IMR-90 (cell line): ENCODE results near the gene FSTL5. TPM values are rescaled to one million over a fixed set of nuclear protein-coding genes. Genes with fewer than 3 reads are reported as not detected.

Source experiments
- ATAC-seq: fragments of 200-7000 bp; cut with Tn5 transposase; 2 replicates; pipeline ENCODE4 v1.9.1; 2020; ENCODE audit warnings: low read depth, mild to moderate bottlenecking, moderate library complexity
- BruUV-seq: library from RNA; stranded (reverse); fragments of 400-500 nt; replicated peaks from 2 replicates; lab custom pipeline; 2021; lab: Mats Ljungman, UMichigan
- CTCF ChIA-PET: fragments of 300-600 bp; formaldehyde crosslinking; extraction: SDS; loops from one replicate; lab custom pipeline; 2021; ENCODE audit warnings: antibody characterized with exemption; lab: Yijun Ruan, JAX
- POLR2A ChIA-PET: fragments of 300-600 bp; sonication (Branson Sonifier 250); formaldehyde crosslinking; loops from one replicate; lab custom pipeline; 2022; ENCODE audit warnings: antibody characterized with exemption; ENCODE audit not compliant: unreplicated experiment; lab: Charles Lee
- DNase-seq: peaks from one replicate; pipeline ENCODE4 v3.0.0; 2013
- H2AFZ ChIP-seq: replicated peaks from 2 replicates; pipeline ENCODE3; 2013; ENCODE audit warnings: low read length, mild to moderate bottlenecking; ENCODE audit not compliant: poor library complexity
- H2AK5ac ChIP-seq: 2 replicates; pipeline ENCODE4 v1.6.1; 2013; ENCODE audit warnings: low read depth, low read length, inconsistent platforms
- H2AK9ac ChIP-seq: replicated peaks from 2 replicates; pipeline ENCODE3; 2013; ENCODE audit warnings: mild to moderate bottlenecking, low read depth, low read length, moderate library complexity; ENCODE audit not compliant: poor library complexity
- H2BK120ac ChIP-seq: 2 replicates; pipeline ENCODE4 v1.6.1; 2013; ENCODE audit warnings: low read depth, low read length, inconsistent platforms
- H2BK15ac ChIP-seq: 3 replicates; pipeline ENCODE4 v1.6.1; 2013; ENCODE audit warnings: low read depth, low read length, inconsistent platforms
- H2BK20ac ChIP-seq: 2 replicates; pipeline ENCODE4 v1.6.1; 2013; ENCODE audit warnings: low read depth, mild to moderate bottlenecking, inconsistent platforms, low read length, moderate library complexity
- H2BK5ac ChIP-seq: 2 replicates; pipeline ENCODE4 v1.6.1; 2013; ENCODE audit warnings: mild to moderate bottlenecking, low read depth, low read length, inconsistent platforms; ENCODE audit not compliant: poor library complexity, severe bottlenecking
- H3K14ac ChIP-seq: replicated peaks from 2 replicates; pipeline ENCODE4 v1.6.1; 2013; ENCODE audit warnings: low read depth, low read length, inconsistent platforms
- H3K18ac ChIP-seq: 2 replicates; pipeline ENCODE4 v1.6.1; 2013; ENCODE audit warnings: low read depth, low read length, control low read depth
- H3K23ac ChIP-seq: 2 replicates; pipeline ENCODE4 v1.6.1; 2013; ENCODE audit warnings: low read depth, low read length, inconsistent platforms
- H3K27ac ChIP-seq: 2 replicates; pipeline ENCODE4 v1.5.1; 2013; ENCODE audit warnings: mild to moderate bottlenecking, control low read depth, low read length; ENCODE audit not compliant: insufficient read depth
- H3K27me3 ChIP-seq: 2 replicates; pipeline ENCODE4 v1.6.1; 2013; ENCODE audit warnings: low read length; ENCODE audit not compliant: control insufficient read depth, insufficient read depth
- H3K36me3 ChIP-seq: 2 replicates; pipeline ENCODE4 v1.6.1; 2013; ENCODE audit warnings: low read length, mixed read lengths; ENCODE audit not compliant: control insufficient read depth, insufficient read depth
- H3K4ac ChIP-seq: 2 replicates; pipeline ENCODE4 v1.6.1; 2013; ENCODE audit warnings: low read depth, low read length, inconsistent platforms
- H3K4me1 ChIP-seq: 2 replicates; pipeline ENCODE4 v1.6.1; 2013; ENCODE audit warnings: low read length, mixed read lengths; ENCODE audit not compliant: control insufficient read depth, insufficient read depth
- H3K4me2 ChIP-seq: 2 replicates; pipeline ENCODE4 v1.6.1; 2013; ENCODE audit warnings: low read depth, mild to moderate bottlenecking, control low read depth, low read length, moderate library complexity
- H3K4me3 ChIP-seq: 2 replicates; pipeline ENCODE4 v1.5.1; 2013; ENCODE audit warnings: low read depth, mild to moderate bottlenecking, control low read depth, low read length, moderate library complexity; ENCODE audit not compliant: insufficient read depth
- H3K56ac ChIP-seq: 2 replicates; pipeline ENCODE4 v1.6.1; 2013; ENCODE audit warnings: low read length, inconsistent platforms; ENCODE audit not compliant: insufficient read depth; ENCODE audit errors: extremely low read depth
- H3K79me1 ChIP-seq, 2 experiments: 2 replicates each; pipeline ENCODE4 v1.6.1; 2013; ENCODE audit warnings: low read length in 2 of 2, inconsistent platforms in 1 of 2, low read depth in 1 of 2
- H3K9ac ChIP-seq: 2 replicates; pipeline ENCODE4 v1.6.1; 2013; ENCODE audit warnings: low read depth, low read length, control low read depth
- H3K9me1 ChIP-seq: 2 replicates; pipeline ENCODE4 v1.6.1; 2013; ENCODE audit warnings: low read length, inconsistent platforms; ENCODE audit not compliant: insufficient read depth
- H3K9me3 ChIP-seq: 2 replicates; pipeline ENCODE4 v1.6.1; 2013; ENCODE audit warnings: low read length; ENCODE audit not compliant: control insufficient read depth, insufficient read depth
- H4K20me1 ChIP-seq: 2 replicates; pipeline ENCODE4 v1.6.1; 2013; ENCODE audit warnings: low read length, inconsistent platforms; ENCODE audit not compliant: insufficient read depth
- H4K5ac ChIP-seq: 2 replicates; pipeline ENCODE4 v1.6.1; 2013; ENCODE audit warnings: mild to moderate bottlenecking, low read depth, low read length, control low read depth
- H4K8ac ChIP-seq, 2 experiments: 2 replicates each; pipeline ENCODE4 v1.6.1; 2013; ENCODE audit warnings: low read depth in 2 of 2, low read length in 2 of 2, control low read depth in 1 of 2, inconsistent platforms in 1 of 2
- H4K91ac ChIP-seq: 2 replicates; pipeline ENCODE4 v1.6.1; 2013; ENCODE audit warnings: low read depth, low read length, inconsistent platforms; ENCODE audit not compliant: insufficient read depth
- MAFK ChIP-seq: IDR thresholded peaks from 2 replicates; pipeline ENCODE4 v1.6.1; 2012; ENCODE audit warnings: low read depth, low read length, improper control_type of control experiment
- MAZ ChIP-seq: IDR thresholded peaks from 2 replicates; pipeline ENCODE4 v1.6.1; 2012; ENCODE audit warnings: low read depth, mild to moderate bottlenecking, low read length, improper control_type of control experiment, moderate library complexity, borderline replicate concordance
- RCOR1 ChIP-seq: IDR thresholded peaks from 2 replicates; pipeline ENCODE4 v1.6.1; 2012; ENCODE audit warnings: mild to moderate bottlenecking, low read length, improper control_type of control experiment; ENCODE audit not compliant: insufficient replicate concordance
- WGBS, 2 experiments: methylation state at CpG; one replicate each; pipeline versions ENCODE4 v1.1.5 to v1.1.7; 2013; ENCODE audit warnings: missing lambda C conversion rate in 2 of 2; ENCODE audit not compliant: insufficient read length in 1 of 2; ENCODE audit errors: extremely low coverage in 2 of 2; 5-methylcytosine and 5-hydroxymethylcytosine counted together
- dilution Hi-C: fragments of 300-500 bp; cut with HindIII; formaldehyde crosslinking; loops from one replicate; pipeline ENCODE4 v1.14.3; 2018; ENCODE audit warnings: low sequenced_read_pairs; ENCODE audit not compliant: unreplicated experiment
- in situ Hi-C: fragments of 300-500 bp; cut with MboI; formaldehyde crosslinking; loops from 3 replicates; pipeline ENCODE4 v1.14.3; 2019; ENCODE audit warnings: low sequenced_read_pairs, inconsistent platforms, mixed read lengths
- intact Hi-C: fragments of 100-400 bp; cut with micrococcal nuclease; formaldehyde crosslinking; loops from 2 replicates; pipeline ENCODE4 v1.10.0; 2022
- polyA plus RNA-seq, 3 experiments: library from polyadenylated mRNA; depleted of rRNA; stranded (reverse); fragments of >200 nt; gene quantifications; 2 replicates each; pipeline ENCODE4 v1.2.3, GENCODE V29; 2012; ENCODE audit warnings: low replicate concordance in 1 of 3
- total RNA-seq: library from RNA; depleted of rRNA; stranded (reverse); fragments of >200 nt; gene quantifications from 2 replicates; pipeline ENCODE4 v1.2.3, GENCODE V29; 2012
- TF ChIP-seq, protein P1 (sequence below): fragments of 150-350 bp; IDR thresholded peaks from 2 replicates; pipeline ENCODE4 v1.6.1; 2017; ENCODE audit warnings: mild to moderate bottlenecking, antibody characterized with exemption, low read length, low read depth

FSTL5 gene
- total and polyA plus RNA-seq, 2 of the 4 experiments (the other 2 are of a cell fraction), result under 0.01 TPM; not detected in 1

DNA sequence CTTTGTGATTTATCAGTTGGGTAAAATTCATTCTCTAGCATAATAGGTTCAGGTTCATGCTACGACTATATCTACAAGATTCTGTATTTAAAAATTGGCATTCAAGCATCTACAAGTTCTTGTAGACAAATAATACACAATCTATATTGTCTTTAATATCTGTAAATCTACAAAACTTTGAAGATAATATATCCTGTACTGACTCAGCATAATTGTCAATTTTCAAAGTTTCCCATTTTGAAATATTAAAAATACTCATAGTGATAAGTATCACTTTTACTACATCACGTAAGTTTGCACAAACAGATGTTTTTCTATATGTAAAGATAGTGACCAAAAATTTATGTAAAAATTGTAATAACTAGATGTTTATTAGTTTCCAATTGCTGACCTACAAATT lies 360.6 kb downstream of the FSTL5 start:
- Histone ChIP-seq H3K4me3 (no peak overlapping the region), H4K5ac (no peak overlapping the region), H3K9me3 (no peaks in the 10 kb centered on the region), H4K8ac (no peak overlapping the region), H3K36me3 (no peaks in the 10 kb centered on the region), H3K14ac (no peak overlapping the region), H4K91ac (no peak overlapping the region), H3K9ac (no peak overlapping the region), H3K27me3 (no peaks in the 10 kb centered on the region), H3K56ac (no peak overlapping the region), H3K9me1 (no peaks in the 10 kb centered on the region), H2BK120ac (no peak overlapping the region), H2AFZ (no peak overlapping the region), H2AK5ac (no peak overlapping the region), H3K4ac (no peak overlapping the region), H3K79me1 (no peaks in the 10 kb centered on the region), H3K18ac (no peak overlapping the region), H4K20me1 (no peaks in the 10 kb centered on the region), H3K4me2 (no peak overlapping the region), H2AK9ac (no peak overlapping the region), H2BK5ac (no peak overlapping the region), H2BK15ac (no peak overlapping the region), H2BK20ac (no peak overlapping the region), H3K27ac (no peak overlapping the region), H3K4me1 (no peaks in the 10 kb centered on the region), H3K23ac (no peak overlapping the region)
- in situ Hi-C loops (no loop called here), intact Hi-C loops (no loop called here), dilution Hi-C loops (no loop called here)
- ATAC-seq (no peak), DNase-seq (no peak)
- POLR2A ChIA-PET, result no interaction called here
- BruUV-seq, result no TSS peak
- CTCF ChIA-PET, result no interaction called here
- WGBS, 2 experiments, result no CpG with 5 or more reads among the region's 2 CpGs
- TF ChIP-seq, protein P1, sequence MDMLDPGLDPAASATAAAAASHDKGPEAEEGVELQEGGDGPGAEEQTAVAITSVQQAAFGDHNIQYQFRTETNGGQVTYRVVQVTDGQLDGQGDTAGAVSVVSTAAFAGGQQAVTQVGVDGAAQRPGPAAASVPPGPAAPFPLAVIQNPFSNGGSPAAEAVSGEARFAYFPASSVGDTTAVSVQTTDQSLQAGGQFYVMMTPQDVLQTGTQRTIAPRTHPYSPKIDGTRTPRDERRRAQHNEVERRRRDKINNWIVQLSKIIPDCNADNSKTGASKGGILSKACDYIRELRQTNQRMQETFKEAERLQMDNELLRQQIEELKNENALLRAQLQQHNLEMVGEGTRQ, result no peak
- no peak for TF ChIP-seq RCOR1
- TF ChIP-seq MAFK, result peak; percentile 68
- TF ChIP-seq MAZ, result no peak
